A673 (cell line): ENCODE data around the gene MBNL2. TPM values are rescaled to one million over a fixed set of nuclear protein-coding genes. Genes with fewer than 3 reads are reported as not detected.

ENCODE experiments used
- BruUV-seq: library from RNA; stranded (reverse); fragments of 400-500 nt; replicated peaks from 2 replicates; lab custom pipeline; 2021; lab: Mats Ljungman, UMichigan
- CTCF ChIA-PET: fragments of 300-600 bp; sonication (Branson Sonifier 250); formaldehyde crosslinking; loops from one replicate; lab custom pipeline; 2022; ENCODE audit warnings: antibody characterized with exemption; lab: Charles Lee
- POLR2A ChIA-PET: fragments of 300-600 bp; sonication (Branson Sonifier 250); formaldehyde crosslinking; loops from one replicate; lab custom pipeline; 2022; ENCODE audit warnings: antibody characterized with exemption; ENCODE audit not compliant: low non-redundant PET; lab: Charles Lee
- DNase-seq: peaks from one replicate; pipeline ENCODE4 v3.0.0-alpha.2; 2015; ENCODE audit warnings: low spot score
- H3K27ac ChIP-seq: fragments of 200-600 bp; sonication (generic); 2 replicates; pipeline ENCODE4 v1.5.1; 2016; ENCODE audit warnings: mixed run types, low read depth, mild to moderate bottlenecking, mixed read lengths, antibody characterized with exemption, low read length; ENCODE audit not compliant: poor library complexity, severe bottlenecking
- H3K27me3 ChIP-seq: fragments of 200-600 bp; sonication (generic); replicated peaks from 2 replicates; pipeline ENCODE4 v1.6.1; 2017; ENCODE audit warnings: mixed run types, low read depth, mild to moderate bottlenecking, mixed read lengths, antibody characterized with exemption, low read length; ENCODE audit not compliant: insufficient read depth, poor library complexity
- H3K36me3 ChIP-seq: fragments of 200-600 bp; sonication (generic); 2 replicates; pipeline ENCODE4 v1.6.1; 2016; ENCODE audit warnings: mixed run types, mild to moderate bottlenecking, mixed read lengths, antibody characterized with exemption, low read length; ENCODE audit not compliant: insufficient read depth, poor library complexity, severe bottlenecking
- H3K4me1 ChIP-seq: fragments of 200-600 bp; sonication (generic); 2 replicates; pipeline ENCODE4 v1.6.1; 2017; ENCODE audit warnings: mixed run types, mild to moderate bottlenecking, mixed read lengths, antibody characterized with exemption, low read length; ENCODE audit not compliant: insufficient read depth, poor library complexity, severe bottlenecking
- H3K4me3 ChIP-seq: fragments of 200-600 bp; sonication (generic); 2 replicates; pipeline ENCODE4 v1.5.1; 2016; ENCODE audit warnings: low read depth, mixed run types, mild to moderate bottlenecking, mixed read lengths, low read length; ENCODE audit not compliant: poor library complexity, severe bottlenecking
- H3K9me3 ChIP-seq: fragments of 200-600 bp; sonication (generic); 2 replicates; pipeline ENCODE4 v1.6.1; 2016; ENCODE audit warnings: mixed run types, low read depth, mild to moderate bottlenecking, mixed read lengths, antibody characterized with exemption, low read length; ENCODE audit not compliant: poor library complexity, severe bottlenecking
- CTCF ChIP-seq: fragments of 300-800, 200-600 bp; sonication (generic); conservative IDR thresholded peaks from 2 replicates; pipeline ENCODE4 v1.5.1; 2017; ENCODE audit warnings: low read depth, mild to moderate bottlenecking, antibody characterized with exemption, low read length, moderate library complexity, mixed read lengths
- EZH2 ChIP-seq: fragments of 200-600 bp; sonication (generic); IDR thresholded peaks from 2 replicates; pipeline ENCODE4 v1.6.1; 2017; ENCODE audit warnings: borderline replicate concordance, low read depth, mild to moderate bottlenecking, mixed read lengths, antibody characterized with exemption, low read length; ENCODE audit not compliant: poor library complexity, severe bottlenecking
- intact Hi-C: fragments of 100-400 bp; cut with micrococcal nuclease; formaldehyde crosslinking; loops from one replicate; pipeline ENCODE4 v1.10.0; 2022; ENCODE audit not compliant: unreplicated experiment
- total RNA-seq: library from RNA; stranded (reverse); gene quantifications from 2 replicates; pipeline ENCODE4 v1.2.3, GENCODE V29; 2021

MBNL2 gene
- total RNA-seq, 1 experiment from 2014 or later = 12.0 TPM

- no TSS peak for BruUV-seq
- Histone ChIP-seq H3K4me3 (no peak overlapping the region), H3K27me3 (no peaks in the 10 kb centered on the region), H3K4me1 (no peaks in the 10 kb centered on the region), H3K36me3 (no peaks in the 10 kb centered on the region), H3K27ac (no peak overlapping the region), H3K9me3 (no peaks in the 10 kb centered on the region)
- ChIA-PET POLR2A (no interaction called here), CTCF (no interaction called here)
- TF ChIP-seq EZH2 (no peak), CTCF (no peak)
- no peak for DNase-seq
- intact Hi-C loops = no loop called here
Observed at GRCh38 chr13:97307118-97307881, 85.2 kb downstream of the MBNL2 start.

- H3K36me3 ChIP-seq = no peaks in the 10 kb centered on the region
- no peaks in the 10 kb centered on the region for H3K9me3 ChIP-seq
- no TSS peak for BruUV-seq
- H3K4me3 ChIP-seq = no peak overlapping the region
- TF ChIP-seq EZH2 = no peak
- no peak for TF ChIP-seq CTCF
- POLR2A ChIA-PET = no interaction called here
- CTCF ChIA-PET = no interaction called here
- H3K4me1 ChIP-seq = no peaks in the 10 kb centered on the region
- no peak for DNase-seq
- no peak overlapping the region for H3K27ac ChIP-seq
- intact Hi-C loops = no loop called here
- no peaks in the 10 kb centered on the region for H3K27me3 ChIP-seq
Observed at GRCh38 chr13:97307882-97308624, 85.9 kb downstream of the MBNL2 start.

GRCh38 chr13:97308735-97309429, 86.7 kb downstream of the MBNL2 start:
- no peaks in the 10 kb centered on the region for H3K4me1 ChIP-seq
- H3K27me3 ChIP-seq = no peaks in the 10 kb centered on the region
- no peaks in the 10 kb centered on the region for H3K9me3 ChIP-seq
- ChIA-PET CTCF (no interaction called here), POLR2A (no interaction called here)
- DNase-seq = no peak
- H3K36me3 ChIP-seq = no peaks in the 10 kb centered on the region
- no peak overlapping the region for H3K27ac ChIP-seq
- intact Hi-C loops = no loop called here
- no TSS peak for BruUV-seq
- H3K4me3 ChIP-seq = no peak overlapping the region
- TF ChIP-seq CTCF = no peak
- TF ChIP-seq EZH2 = no peak
